Ovary (tissue), 3 donors: ENCODE measurements around the gene BMPR1A.

Experiments used
- CTCF ChIP-seq, 3 donors: fragments of 450-650 bp in 2 of 3; fragments of 200-600 bp in 1 of 3; IDR thresholded peaks; one replicate each; pipeline versions ENCODE4 v1.5.1 to v1.8.0; 2016 to 2022; ENCODE audit warnings: antibody characterized with exemption in 3 of 3, mild to moderate bottlenecking in 1 of 3
- POLR2A ChIP-seq: fragments of 450-650 bp; IDR thresholded peaks from one replicate; pipeline ENCODE4 v1.6.1; 2017; ENCODE audit warnings: antibody characterized with exemption, mild to moderate bottlenecking, moderate library complexity
- donor health status: DM: no; HTN: no; CAD: no.

GRCh38 chr10:86817246-86817645 lies 60.8 kb downstream of the BMPR1A start:
- no peak for TF ChIP-seq CTCF (IDR thresholded peaks at IDR 0.05)
- TF ChIP-seq POLR2A: no peak
